HL-60/S4 treated with phorbol 12-myristate 13-acetate at 8.2 ng/mL for 4 days and 3 days (cell line): ENCODE data around the gene MIOX.
"Not testable (repeated sequence)": the region's sequence is repeated elsewhere in the genome, so short reads cannot be mapped to it uniquely, and the experiment has no call there.

Source experiments
- in situ Hi-C: fragments of 300-500 bp; cut with MboI; formaldehyde crosslinking; loops from 2 replicates; pipeline ENCODE4 v1.15.0; 2022; ENCODE audit warnings: low sequenced_read_pairs

Gene MIOX

DNA sequence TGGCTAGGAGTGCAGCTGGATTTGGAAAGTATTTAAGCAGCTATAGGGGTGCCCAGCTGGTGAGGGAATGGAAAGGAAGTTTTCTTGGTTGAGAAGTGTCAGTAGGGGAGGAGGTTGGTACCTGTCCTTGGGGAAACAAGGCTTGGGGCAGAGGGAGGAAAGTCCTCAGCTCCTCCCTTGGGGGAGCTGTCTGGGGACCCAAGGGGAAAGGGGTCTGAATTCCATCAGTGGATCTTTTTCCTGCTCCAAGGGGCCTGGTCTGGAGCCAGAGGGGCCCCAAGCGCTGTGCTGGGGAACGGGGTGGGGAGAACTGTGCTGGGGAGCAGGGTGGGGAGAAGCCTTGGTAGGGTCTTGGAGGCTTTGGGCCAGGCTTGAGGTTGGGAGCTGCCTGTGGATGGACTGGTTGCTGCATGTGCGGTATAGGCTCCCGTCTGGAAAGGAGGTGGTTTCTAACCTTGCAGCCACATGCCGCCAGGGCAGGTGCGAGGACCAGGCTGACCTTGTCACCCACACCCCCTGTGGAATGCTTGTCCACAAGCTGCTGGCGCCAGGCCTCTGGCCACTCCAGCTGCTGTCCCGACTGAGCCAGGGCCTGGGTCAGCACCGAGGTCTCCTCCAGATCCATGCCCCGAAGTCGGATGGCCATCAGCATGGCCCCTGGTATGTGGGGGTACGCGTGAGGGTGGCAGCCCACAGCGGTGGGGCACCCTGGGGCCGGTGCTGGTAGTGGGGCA is 42.2 kb downstream of the MIOX start:
- in situ Hi-C loops = no loop called here

DNA sequence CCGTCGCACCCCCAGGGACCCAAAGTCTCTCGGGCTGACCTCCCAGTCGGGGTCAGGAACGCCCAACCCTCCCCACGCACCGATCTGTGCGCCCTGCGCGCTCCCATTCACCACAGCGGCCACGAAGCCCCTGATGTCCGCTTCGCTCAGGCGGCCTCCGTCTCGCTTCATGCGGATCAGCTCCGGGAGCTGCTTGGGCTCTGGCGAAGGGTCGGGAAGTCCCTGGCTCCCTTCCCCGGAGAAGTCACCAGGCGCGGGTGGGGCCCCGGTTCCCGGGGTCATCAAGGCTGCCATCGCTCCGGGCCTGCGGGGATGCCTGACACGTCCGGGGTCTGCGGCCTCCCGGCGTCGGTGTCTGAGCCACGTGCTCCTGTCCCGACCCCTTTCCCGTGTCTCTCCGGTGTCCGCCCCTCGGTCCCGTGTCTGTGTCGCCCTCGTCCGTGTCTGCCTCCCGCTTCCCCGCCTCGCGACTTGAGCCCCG is 42.8 kb downstream of the MIOX start:
- in situ Hi-C loops = no loop called here

DNA sequence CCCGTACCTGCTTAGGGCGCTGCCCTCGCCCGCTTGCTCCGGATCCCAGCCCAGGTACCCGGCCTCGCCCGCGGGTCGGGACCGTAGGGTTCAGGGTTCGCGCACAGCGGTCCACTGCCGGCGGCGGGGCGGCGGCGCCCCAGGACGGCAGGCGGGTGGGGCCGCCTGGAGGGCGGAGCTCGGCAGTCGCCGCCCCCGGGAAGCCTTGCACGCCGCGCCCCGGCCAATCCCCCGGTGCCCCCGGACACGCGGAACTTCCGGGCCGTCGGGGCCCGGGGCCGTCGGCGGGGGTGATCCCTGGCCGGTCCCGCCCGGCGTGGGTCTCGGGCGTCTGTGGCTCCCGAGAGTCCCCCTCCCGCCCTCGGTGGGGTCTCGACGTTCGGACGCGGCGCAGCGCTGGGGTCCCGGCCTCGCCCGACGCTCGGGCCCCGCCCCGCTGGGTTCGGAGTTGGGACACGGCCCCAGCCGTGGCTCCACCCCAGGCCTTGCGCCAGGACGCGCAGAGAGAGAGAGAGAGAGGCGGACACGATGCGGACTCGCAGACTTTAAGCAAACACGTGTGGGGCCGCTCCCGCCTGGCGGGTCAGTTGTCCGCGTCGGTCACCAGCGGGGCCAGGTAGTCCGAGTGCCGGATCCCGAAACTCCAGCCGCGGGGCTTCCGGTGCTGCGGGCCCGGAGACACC is 43.4 kb downstream of the MIOX start, which contains the start of gene TYMP:
TYMP (minus strand) TSS at position 116 of the 683 bp plus-strand sequence. CDS start 303 bp downstream, outside the sequence.
- in situ Hi-C loops = no loop called here

DNA sequence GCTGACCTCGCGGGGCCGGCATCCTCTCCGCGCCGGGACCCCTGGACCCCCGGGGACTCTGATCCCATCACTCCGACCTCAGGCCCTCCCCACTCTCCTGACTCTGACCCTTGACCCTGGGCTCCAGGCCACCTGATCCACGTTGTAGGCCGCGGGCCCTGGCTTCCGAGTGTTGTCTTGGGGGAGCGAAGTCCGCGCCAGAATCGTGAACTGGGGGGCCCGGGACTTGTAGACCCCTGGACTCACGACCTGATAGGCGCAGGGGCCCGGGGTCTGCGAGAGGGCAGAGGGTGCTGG is 43.9 kb downstream of the MIOX start:
- in situ Hi-C loops = no loop called here

DNA sequence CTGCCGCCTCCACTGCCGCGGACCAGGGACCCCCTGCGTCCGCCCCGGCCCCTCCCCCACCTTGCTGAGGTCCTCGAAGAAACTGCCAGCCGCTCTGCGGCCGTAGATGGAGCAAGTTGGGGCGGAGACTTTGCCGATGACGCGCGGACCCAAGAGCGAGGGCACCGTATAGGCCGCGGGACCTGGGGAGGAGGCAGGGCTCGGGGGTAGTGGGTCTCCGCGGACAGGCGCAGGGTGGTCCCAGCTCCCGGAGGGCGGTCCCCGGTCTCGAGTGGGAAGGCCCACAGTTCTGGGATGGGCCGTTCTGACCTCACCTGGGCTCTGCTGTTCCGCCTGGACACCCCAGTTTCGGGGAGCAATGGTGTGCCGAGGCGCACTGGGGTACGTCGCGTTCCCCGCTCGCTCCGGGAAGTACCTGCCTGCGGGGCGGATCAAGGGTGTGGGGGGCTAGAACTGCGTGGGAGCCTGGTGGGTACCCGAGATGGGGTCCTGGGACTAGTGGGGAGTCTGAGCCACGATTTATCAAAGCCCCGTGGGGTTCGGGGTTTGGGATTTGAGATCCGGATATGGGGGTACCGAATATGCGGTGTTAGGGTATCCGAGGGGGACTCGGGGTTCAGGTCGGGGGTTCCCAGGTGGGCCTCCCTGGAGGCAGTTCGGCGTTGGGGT is 44.4 kb downstream of the MIOX start:
- in situ Hi-C loops = no loop called here

DNA sequence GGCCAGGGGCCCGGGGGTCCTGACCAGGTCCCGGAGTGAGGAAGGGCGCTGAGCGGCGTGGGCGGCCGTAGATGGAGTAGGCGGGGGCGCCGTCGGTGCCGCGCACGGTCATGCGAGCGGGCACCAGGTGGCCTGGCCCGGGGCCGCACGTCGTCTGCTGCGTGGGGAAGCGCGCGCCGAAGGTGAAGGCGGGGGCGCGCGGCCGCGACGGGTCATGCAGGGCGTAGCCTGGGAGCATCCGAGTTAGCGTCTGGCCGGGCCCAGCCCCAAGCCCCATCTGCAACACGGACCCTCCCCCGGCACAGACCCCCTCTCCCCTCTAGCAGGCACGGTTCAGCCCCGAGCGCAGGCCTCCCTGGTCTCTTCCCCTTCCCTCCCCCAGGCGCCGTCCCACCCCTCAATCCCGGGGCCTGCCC is 44.9 kb downstream of the MIOX start:
- in situ Hi-C loops = no loop called here

DNA sequence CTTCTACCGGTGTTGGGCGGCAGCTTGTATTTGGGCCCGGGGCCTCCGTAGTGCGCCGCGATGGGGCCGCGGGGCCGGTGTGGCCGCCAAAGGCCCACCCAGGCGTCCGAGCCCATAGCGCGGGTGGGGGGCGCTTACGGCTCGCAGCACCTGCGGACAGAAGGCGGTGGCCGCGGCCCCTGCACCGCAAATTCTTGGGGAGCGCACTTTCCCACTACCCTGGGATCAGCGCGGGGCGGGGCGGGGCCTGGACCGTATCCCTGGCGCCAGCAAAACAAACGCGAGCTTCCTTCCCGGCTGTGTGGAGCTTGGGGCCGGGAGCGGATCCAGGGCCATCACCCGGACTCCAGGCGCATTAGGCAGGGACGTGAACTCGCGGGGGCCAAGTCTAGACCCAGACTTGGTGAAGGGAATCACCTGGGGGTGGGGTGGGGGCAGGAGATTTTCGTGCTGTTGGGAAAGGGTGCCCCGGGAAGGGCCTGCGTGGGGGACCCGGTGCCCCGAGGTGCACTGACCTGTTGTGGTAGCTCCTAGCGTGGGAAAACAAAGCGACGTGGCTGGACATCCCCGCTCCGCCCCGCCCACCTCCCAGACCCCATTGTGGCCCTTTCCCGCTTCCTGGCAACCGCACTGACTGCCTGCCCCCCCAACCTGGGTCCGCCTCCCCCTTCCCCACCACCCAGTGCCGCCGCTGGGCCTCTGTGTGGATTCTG is 45.5 kb downstream of the MIOX start:
- in situ Hi-C loops = no loop called here

DNA sequence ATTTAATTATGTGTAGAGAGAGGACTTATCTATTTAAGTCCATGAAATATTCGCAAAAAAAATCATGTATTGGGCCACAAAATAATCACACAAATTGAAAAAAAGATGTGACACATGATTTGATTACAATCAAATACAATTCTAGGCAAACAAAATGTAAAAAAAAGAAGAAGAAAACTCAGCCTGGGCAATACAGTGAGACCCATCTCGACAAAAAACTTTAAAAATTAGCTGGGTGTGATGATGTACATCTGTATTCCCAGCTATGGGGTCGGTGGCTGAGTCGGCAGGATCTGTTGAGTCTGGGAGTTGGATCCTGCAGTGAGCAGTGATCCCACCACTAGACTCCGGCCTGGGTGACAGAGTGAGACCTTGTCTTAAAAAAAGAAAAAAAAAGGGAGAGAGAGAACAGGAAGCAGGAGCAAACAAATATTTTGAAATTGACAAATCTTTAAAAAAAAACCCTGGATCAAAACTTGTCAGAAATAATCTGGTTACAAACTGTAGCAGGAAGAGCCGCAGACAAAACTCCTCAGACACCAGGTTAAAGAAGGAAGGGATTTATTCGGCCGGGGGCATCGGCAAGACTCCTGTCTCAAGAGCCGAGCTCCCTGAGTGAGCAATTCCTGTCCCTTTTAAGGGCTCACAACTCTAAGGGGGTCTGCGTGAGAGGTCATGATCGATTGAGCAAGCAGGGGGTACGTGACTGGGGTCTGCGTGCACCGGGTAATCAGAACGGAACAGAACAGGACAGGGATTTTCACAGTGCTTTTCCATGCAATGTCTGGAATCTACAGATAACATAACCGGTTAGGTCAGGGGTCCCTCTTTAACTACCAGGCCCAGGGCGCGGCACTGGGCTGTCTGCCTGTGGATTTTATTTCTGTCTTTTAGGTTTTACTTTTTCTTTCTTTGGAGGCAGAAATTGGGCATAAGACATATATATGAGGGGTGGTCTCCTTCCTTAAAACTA is 46.5 kb downstream of the MIOX start:
- in situ Hi-C loops = no loop called here

DNA sequence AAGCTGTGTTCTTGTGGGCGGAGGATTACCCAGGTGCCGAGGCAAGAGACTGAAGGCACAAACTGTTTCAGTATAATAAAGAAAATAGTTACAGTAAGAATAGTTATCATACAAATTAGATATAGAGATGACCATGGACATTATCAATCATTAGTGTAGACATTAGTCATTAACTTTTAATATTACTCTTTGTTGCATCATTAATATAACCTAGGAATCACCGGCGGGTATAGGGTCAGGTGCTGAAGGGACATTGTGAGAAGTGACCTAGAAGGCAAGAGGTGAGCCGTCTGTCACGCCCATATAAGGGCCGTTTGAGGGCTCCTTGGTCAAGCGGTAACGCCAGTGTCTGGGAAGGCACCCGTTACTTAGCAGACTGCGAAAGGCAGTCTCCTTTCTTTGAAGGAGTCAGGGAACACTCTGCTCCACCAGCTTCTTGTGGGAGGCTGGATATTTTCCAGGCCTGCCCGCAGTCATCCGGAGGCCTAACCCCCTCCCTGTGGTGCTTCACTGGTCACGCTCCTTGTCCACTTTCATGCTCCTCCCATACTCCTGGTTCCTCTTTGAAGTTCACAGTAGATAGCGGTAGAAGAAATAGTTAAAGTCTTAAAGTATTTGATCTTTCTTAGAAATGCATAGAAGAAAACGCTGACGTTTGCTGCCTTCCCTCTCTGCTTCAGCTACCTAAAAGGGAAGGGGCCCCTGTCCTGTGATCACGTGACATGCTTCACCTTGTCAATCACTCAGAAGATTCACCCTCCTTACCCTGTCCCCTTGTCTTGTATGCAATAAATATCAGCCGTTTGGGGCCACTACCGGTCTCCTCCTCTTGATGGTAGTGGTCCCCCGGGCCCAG is 47.4 kb downstream of the MIOX start:
- in situ Hi-C loops = not testable (repeated sequence)

DNA sequence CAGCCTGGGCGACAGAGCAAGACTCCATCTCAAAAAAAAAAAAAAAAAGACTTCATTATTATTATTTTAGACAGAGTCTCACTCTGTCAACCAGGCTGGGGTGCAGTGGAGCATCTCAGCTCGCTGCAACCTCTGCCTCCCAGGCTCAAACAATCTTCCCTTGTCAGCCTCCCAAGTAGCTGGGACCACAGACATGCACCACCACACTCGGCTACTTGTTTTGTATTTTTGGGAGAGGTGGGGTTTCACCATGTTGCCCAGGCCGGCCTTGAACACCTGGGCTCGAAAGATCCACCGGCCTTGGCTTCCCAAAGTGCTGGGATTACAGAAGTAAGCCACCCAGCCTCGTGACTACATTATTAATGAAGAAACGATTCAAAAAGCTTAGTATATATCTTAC is 48.5 kb downstream of the MIOX start:
- in situ Hi-C loops = no loop called here

DNA sequence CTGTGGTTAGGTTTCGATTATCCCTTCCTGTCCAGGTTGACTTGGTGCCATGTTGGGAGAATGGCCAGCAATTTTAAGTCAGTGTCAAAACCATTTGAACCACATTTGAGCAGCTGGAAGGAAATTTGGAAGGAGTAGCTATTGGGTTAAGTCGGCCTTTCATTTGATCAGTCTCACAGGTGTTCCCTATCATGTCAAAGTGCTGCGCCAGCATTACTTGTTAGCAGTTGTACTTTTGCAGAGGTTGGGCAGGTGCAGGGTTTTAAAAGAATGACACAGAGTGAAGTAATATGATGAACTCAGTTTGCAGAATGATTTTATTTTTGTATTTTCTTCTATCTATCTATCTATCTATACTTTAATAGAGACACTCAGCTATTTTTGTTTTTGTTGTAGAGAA is 49.6 kb downstream of the MIOX start:
- in situ Hi-C loops = no loop called here

DNA sequence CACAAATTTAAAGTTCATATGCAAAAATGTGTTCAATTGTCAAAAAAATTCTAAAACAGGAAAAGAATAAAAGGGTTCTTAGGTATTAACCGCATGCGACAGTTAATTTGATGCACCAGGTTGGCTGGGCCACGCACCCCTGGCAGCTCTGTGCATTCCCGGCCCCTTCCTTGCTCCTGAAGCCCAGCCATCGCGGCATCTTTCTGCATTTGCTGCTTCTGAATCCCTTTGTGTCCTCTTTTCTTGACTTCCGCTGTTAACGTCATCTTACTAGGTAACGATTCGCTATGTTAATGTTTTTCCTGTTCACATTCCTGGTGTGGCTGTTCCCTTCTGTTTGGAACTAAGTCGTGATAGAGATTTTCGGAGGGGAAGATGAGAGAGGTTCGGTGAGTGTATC is 51.1 kb downstream of the MIOX start:
- in situ Hi-C loops = no loop called here
